ENCODE measurements around the gene KLC4.
"Not testable (repeated sequence)": the region's sequence is repeated elsewhere in the genome, so short reads cannot be mapped to it uniquely, and the experiment has no call there.

KLC4 gene

DNA sequence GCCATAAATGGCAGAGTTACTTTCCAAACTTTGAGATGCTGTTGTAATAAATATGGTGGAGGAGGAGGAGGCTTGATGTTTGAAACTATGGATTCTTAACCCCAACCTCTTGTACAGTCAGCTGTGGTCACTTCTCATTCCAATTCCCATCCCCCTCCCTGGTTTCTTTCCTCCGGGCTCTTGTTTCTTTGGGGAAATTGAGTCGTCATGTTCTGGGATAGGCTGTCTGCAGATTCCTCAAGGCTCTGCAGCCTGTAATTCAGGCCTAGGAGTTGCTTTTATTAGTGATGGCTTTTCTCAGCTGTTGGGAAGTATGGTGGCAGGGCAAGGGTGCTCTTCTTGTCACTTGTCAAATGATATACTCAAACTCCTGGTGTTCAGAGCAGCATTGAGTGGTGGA is 19.3 kb downstream of the KLC4 start:
- ChIA-PET POLR2A (no interaction called here), CTCF (interaction anchor here (1.0 kb wide), 1 partner anchor 65 kb away, joined by 3 read pairs; no protein-coding TSS in a partner anchor)
- no peak for DNase-seq (ENCODE audit: extremely low spot score)
- TF ChIP-seq, protein P1, sequence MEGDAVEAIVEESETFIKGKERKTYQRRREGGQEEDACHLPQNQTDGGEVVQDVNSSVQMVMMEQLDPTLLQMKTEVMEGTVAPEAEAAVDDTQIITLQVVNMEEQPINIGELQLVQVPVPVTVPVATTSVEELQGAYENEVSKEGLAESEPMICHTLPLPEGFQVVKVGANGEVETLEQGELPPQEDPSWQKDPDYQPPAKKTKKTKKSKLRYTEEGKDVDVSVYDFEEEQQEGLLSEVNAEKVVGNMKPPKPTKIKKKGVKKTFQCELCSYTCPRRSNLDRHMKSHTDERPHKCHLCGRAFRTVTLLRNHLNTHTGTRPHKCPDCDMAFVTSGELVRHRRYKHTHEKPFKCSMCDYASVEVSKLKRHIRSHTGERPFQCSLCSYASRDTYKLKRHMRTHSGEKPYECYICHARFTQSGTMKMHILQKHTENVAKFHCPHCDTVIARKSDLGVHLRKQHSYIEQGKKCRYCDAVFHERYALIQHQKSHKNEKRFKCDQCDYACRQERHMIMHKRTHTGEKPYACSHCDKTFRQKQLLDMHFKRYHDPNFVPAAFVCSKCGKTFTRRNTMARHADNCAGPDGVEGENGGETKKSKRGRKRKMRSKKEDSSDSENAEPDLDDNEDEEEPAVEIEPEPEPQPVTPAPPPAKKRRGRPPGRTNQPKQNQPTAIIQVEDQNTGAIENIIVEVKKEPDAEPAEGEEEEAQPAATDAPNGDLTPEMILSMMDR (IDR thresholded peaks at IDR 0.05; ENCODE audit: control extremely low read depth, extremely low read depth, low read depth, missing control alignments), result no peak

DNA sequence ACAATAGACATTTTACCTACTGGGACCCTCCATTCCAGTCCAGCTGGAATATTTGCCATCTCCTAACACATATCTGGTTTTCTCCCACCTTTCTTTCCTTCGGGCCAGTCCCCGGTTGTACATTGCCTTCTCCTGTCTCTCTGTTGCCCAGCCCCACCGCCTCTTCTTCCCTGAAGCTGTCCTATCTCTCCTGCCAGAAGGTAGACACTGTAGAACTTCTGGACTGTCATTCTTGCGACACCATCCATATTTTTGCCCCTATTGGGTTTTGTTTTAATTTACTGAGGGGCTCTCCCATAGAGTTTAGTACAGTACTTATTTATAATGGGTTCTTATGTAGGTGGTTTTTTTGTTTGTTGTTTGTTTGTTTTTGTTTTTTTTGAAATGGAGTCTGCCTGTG is 21.6 kb downstream of the KLC4 start:
- TF ChIP-seq, protein P1 (IDR thresholded peaks at IDR 0.05; ENCODE audit: control extremely low read depth, extremely low read depth, low read depth, missing control alignments), result no peak
- ChIA-PET CTCF (interaction anchor here (0.6 kb wide), 1 partner anchor 63 kb away, joined by 3 read pairs; no protein-coding TSS in a partner anchor), POLR2A (no interaction called here)
- DNase-seq (ENCODE audit: extremely low spot score), result no peak

DNA sequence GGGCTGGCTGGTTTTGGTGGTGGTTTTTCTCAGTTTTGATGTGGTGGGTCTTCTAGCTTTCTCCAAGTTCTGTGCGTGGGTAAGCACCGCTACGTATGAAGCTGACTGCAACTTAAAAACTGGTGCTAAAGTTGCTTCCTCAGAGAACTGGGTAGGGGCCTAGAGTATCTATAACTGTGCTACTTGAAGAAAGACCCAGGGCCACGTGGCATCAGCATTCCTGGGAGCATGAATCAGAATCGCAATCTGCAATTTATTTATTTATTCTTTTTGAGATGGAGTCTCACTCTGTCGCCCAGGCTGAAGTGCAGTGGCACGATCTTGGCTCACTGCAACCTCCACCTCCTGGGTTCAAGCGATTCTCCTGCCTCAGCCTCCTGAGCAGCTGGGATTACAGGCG is 22.5 kb downstream of the KLC4 start:
- POLR2A ChIA-PET, result not testable (repeated sequence)

DNA sequence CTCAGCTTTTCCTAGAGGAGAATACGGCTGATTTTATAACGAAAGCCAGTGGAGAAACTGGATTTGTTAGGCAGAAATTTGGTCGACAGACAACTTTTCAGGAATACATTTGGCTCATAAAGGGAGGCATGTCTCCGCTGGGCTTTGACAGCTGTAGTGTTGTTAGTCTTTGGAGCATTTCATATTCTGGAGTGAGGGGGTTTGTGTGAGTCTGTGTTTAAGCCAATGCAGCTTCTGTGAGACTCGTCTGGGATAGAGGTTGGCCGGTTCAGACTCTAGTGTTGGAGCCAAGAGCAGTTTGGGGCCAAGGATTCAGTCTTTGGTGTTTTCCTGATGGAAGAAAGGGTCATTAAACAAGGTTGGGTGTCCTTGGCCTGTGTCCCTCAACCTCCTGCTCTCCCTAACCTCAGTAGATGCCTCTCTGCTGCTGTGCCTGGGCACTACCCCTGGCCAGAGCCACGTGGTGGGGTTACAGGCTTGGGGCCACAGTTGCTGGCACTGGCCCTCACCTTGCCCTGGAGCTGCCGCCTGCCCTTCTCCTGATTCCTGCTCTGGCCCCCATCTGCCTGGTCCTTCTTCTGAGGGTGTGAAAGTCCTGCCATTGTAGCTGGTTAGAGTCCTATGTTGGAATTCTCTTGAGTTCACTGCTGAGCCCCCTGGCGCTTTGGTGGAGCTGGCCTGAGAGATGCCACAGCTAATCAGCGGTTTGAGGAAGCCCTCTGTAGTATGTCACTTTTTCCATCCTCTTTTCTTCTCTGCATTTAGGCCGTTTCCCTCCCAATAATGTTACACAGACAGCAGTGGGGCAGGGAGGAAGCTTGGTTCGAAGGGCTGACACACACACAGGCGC is 23.6 kb downstream of the KLC4 start:
- TF ChIP-seq, protein P1 (IDR thresholded peaks at IDR 0.05; ENCODE audit: control extremely low read depth, extremely low read depth, low read depth, missing control alignments), result no peak
- ChIA-PET CTCF (interaction anchor here (1.1 to 1.5 kb wide), 3 partner anchors 9 to 14 kb away, joined by 3 to 4 read pairs (median 4); no protein-coding TSS in a partner anchor), POLR2A (no interaction called here)
- DNase-seq (ENCODE audit: extremely low spot score), result no peak

More for the DNA sequence above, 22.5 kb downstream of the KLC4 start:
- DNase-seq (ENCODE audit: extremely low spot score); CTCF ChIA-PET: not testable (repeated sequence)

DNA sequence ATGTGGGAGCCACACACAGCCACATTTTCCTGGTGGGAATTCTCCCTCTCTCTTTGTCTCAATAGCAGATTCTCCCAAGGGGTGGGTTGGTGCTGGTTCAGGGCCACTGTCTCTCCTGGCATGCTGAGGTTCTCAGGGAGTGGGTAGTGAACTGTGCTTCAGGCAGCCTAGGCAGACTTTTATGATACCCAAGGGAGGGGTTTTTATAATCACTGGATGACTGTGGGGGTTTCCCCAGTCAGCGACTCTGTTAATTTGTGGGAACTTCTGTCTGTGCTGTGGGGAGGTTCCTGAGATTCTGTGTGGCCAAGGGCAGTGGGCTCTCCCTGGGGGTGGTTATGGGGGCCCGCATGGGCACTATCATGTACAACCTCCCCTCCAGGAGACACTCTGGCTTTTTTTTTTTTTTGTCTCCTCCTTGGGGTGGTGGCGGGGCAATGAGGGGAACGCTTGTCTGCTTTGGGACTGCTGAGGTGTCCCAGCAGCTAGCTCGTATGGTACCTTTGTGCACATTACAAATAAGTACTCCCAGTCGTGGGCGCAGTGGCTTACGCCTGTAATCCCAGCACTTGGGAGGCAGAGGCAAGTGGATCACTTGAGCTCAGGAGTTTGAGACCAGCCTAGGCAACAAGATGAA is 26.7 kb downstream of the KLC4 start:
- ChIA-PET POLR2A (interaction anchor here (0.7 kb wide), 1 partner anchor 10 kb away, joined by 4 read pairs; the partner anchor contains the start of gene PTK7), CTCF (interaction anchor here (2.7 kb wide), 1 partner anchor 11 kb away, joined by 9 read pairs; no protein-coding TSS in a partner anchor)
- TF ChIP-seq, protein P1 (IDR thresholded peaks at IDR 0.05; ENCODE audit: control extremely low read depth, extremely low read depth, low read depth, missing control alignments), result no peak
- DNase-seq (ENCODE audit: extremely low spot score), result peak; percentile 70

DNA sequence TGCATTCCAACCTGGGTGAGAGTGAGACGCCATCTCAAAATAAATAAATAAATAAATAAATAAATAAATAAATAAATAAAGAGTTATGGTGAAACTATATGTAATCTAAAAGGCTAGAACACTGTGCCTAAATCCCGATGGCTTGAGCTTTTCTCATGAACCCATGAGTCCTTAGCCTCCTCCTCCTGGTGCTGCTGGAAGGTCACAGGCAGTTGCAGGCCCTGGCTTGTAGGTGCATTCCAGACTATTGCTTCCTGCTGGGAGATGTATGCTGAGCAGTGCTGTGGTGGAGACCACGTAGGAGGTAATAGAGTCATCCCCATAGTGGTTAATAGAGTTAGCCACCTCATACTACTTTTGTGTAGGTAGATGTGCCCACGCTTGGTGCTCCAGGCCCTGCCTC is 29.2 kb downstream of the KLC4 start:
- CTCF ChIA-PET, result interaction anchor here (1.3 to 2.7 kb wide), 2 partner anchors 8 to 55 kb away, joined by 3 to 9 read pairs; no protein-coding TSS in a partner anchor
- no peak for DNase-seq (ENCODE audit: extremely low spot score)
- POLR2A ChIA-PET, result no interaction called here
- TF ChIP-seq, protein P1 (IDR thresholded peaks at IDR 0.05; ENCODE audit: control extremely low read depth, extremely low read depth, low read depth, missing control alignments), result no peak
